NCI-H146 (cell line): ENCODE measurements around the gene LPAR5.

Source experiments
- DNase-seq: peaks from one replicate; lab custom pipeline; 2025; lab: John Stamatoyannopoulos, UW

Gene LPAR5

DNA sequence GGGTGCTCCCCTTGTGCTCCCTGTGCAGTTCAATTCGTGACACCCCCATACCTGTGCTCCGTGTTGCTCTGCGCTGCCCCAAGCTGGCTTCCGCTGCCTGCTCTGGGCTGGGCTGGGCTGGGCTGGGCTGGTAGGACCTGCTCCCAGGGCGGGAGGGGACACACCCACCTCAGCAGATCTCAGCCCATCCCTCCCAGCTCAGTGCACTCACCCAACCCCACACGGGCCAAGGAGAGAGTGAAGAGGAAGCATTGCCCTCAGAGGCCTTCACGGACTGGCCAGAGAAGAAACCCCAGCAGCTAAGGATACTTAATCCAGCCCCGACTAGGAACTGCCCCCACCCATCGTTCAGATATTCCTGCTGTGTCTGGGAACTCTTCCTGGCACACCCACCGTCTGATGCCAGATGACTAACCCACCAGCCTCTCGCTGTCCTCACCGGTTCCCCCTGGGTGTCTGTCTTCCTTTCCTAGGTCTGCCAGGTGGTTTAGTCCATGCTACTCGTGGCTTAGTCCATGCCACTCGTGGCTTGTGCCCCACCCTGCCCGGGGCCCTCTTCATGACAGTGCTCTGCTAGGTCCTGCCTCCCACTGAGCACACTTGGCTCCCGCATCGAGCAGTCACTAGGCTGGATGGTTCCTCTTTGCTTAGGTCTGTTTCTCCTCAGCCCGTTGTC is at the start of gene LPAR5:
LPAR5 (minus strand) TSS at position 104 of the 676 bp plus-strand sequence. CDS start 14,711 bp downstream, outside the sequence.
- DNase-seq, result no peak

GRCh38 chr12:6684609-6685008 is 48.9 kb upstream of the LPAR5 start:
- DNase-seq, result peak; percentile 61

- DNase-seq, result no peak
Measured at GRCh38 chr12:6676962-6677361, 41.2 kb upstream of the LPAR5 start.

- no peak for DNase-seq
Measured at GRCh38 chr12:6672143-6672542, 36.4 kb upstream of the LPAR5 start.

DNA sequence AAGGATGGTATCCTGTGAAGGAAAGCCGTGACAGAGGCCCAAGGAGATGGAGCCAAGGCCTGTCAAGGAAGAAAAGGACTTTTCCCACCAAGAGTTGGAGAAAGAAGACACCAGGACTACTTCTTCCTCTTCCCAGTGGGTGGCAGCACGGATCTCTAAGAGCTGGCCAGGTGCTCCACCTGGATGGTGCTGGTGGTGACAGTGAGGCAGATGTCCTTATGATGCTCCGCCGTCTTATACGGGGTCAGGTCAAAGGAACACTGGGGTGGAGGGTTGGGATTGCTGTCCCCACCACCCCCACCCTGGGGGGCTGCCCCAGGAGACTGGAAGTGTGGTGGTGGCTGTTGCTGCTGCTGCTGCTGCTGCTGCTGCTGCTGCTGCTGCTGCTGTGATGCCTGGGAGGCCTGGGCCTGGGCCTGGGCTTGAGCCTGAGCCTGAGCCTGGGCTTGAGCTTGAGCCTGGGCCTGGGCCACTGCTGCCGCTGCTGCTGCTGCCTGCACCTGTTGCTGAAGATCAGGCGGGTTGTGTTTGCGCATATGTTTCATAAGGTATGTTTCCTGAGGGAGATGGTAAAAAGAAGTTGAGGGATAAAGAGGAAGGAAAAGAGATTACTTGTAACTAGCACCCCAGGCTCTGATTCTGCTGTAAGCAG is 31.9 kb upstream of the LPAR5 start:
- DNase-seq, result peak; percentile 45

DNA sequence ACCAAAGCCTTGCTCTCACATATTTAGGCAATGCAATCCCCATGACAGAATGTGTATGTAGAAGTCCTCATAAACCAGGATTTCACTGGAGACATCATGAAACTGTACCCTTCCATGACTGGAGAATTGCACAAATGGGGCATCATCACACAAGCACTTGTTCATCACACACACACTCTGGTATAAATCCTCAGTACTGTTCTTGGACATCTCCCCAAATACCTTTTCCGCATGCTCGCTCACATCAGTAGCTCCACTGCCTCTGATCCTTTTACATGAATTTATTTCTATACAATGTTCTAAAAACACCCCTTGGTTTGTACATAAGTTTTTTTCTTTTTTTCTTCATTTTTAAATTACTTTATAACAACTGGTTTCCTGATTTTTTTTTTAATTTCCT is 30.5 kb upstream of the LPAR5 start:
- DNase-seq, result no peak

DNA sequence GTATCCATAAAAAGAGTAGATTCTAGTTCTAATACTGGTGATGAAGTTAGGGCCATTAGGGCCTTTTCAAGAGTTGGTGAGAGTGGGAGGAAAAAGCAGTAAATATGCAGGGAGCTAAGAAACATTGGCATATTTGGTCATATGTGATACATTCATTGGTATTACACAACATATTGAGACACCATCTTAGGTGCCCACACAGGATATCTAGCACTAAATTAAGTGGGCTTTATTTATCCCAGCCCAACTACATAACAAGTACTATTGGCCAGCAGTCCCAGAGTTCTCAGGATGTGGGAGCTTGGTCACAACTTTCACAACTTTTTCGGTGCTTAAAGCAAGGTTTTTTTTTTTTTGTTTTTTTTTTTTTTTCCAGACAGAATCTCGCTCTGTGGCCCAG is 29.1 kb upstream of the LPAR5 start:
- DNase-seq, result no peak

- peak; percentile 100 for DNase-seq
Measured at GRCh38 chr12:6662906-6663742, 27.4 kb upstream of the LPAR5 start, which contains the start of gene ING4. Gene ING4, minus strand, starts transcription at chr12:6663119. Its CDS starts 18 bp downstream, at chr12:6663101.

GRCh38 chr12:6662602-6662905 is 26.8 kb upstream of the LPAR5 start:
- peak; percentile 84 for DNase-seq

- DNase-seq, result no peak
Measured at GRCh38 chr12:6653987-6654386, 18.2 kb upstream of the LPAR5 start.

DNA sequence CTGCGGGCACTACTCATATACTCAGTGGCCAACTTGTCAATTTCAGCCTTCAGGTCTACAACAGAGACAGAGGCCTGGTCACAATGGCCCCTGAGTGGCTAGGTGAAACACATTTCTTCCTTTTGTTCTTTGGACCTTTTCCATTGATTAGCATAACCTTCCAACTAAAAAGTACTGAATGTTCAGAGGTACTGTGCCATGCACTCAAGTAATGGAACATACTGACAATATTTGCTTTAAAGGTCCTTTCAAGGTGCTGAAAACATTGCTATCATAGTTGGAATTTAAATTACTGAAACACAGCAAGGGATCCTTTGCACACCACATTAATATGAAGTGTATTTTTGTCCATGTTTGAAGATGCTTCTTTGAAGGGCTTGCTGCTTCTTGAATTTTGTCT is 17.6 kb upstream of the LPAR5 start:
- DNase-seq, result no peak

DNA sequence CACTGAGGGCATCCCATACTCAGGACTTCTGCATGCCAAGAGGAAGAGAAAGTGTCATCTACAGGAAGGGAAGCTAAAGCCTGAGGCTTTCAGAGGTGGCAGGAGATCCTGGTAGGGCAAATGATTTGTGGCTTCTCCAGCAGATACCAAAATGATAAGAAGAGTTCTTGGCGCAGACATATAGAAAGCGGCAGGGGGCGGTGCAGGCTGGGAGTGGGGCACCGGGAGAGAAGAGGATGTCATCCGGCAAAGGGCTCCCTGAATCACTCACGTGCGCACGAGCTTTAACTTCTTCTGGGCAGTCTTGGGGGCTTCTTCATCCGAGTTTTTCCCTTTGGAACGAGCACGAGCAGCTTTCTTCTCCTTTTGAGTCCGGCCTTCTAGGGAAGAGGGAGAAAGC is 16.6 kb upstream of the LPAR5 start:
- DNase-seq, result no peak

DNA sequence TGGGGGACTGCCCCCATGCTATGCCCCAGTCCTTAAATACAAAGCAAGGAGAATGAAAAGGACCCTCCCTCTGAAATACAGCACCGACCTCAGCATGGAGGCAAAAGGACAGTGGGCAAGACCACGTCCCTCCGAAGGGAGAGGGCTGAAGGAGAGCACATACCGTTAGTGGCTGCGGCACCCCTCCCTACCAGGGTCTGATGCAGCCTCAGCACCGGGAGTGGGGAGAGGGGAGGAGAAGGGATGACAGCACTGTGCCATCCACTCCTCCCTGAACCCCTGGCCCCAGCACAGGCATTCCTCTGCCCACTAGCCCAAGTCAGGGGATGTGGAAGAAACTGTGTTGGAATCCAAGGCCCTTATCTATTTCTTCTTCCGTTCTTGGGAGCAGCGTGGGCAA is 15.1 kb upstream of the LPAR5 start:
- no peak for DNase-seq

DNA sequence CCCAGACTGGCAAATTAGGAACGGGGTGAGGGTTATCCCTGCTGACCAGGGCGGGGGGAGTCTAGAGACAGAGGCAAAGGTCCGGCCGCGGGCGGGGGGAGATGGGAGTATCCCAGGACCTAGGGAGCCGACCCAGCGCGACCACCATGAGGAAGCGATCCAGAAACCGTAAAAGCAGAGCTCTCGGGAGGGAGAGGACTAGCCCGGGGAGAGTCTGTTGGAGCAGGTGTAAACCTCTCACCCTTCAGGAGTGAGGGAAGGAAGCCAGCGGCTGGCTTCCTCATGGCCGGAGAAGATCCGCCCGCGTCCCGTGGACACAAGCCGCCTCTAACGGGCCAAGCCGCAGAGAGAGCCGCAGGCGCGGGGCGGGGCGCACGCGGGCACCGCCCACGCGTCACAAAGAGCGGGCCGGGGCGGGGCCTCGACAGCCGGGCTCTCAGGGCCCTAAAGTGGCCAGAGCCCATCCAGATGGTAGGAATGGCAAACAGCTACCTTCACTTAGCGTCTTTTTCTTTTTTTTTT is 11.4 kb upstream of the LPAR5 start, which contains the start of gene ACRBP:
ACRBP (minus strand) TSS at position 350 of the 522 bp plus-strand sequence; CDS start at position 284, 66 bp downstream.
- peak; percentile 88 for DNase-seq

DNA sequence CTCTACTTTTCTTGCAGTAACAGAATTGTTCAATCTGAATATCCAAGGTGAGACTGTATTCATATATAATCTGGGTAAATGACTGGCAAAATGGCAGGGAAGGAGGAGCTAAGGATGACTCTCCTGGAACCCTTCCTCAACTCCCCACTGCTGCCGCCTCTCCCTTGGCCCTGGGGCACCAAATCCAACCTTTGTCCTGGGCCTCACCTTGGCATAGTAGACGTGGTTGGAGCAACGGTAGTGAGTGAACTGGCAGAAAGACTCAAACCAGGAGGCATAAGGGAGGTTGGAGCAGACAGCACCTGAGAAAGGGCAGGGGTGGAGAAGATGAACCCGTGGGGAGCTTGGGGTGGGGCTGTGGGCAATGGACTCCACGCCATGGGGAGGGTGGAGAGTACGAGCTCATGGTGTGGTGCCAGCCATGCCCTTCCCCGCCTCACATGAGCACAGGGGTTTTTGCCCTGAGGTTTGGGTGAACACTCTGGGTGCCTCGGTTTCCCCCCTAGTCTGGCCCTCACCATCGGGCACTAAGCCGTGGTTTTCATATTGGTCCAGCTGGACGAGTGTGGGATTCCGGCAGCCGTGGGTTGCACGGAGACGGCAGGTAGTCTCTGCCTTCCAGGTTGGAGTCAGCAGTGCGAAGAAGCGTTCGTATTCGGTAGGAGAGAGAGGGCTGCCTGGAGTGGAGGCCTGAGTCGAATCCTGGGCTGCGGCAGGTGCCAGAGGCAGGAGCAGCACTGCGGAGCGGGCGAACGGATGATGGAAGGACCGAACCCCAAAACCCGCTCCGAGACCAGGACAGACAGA is 10.7 kb upstream of the LPAR5 start:
- peak; percentile 55 for DNase-seq

DNA sequence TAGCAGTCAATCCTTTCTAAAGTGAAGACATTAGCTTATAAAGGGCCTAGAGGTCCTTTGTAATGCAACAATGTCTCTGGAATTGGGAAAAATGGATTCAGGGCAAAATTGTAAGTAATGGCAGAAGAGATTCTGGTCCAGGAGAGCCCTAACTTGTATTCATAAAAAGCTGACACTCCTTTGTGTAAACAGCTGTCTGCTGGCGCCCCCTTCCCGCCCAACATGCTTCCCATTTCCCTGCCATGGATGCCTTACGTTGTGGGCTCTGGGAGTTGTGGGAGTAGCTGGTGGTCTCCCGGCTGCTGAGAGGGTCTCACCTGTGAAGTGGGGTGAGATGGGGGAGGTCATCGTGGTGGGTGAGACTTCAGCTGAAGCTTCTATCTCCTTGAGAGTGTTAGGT is 9.1 kb upstream of the LPAR5 start:
- peak; percentile 69 for DNase-seq

- no peak for DNase-seq
Measured at GRCh38 chr12:6644257-6644596, 8.5 kb upstream of the LPAR5 start.

DNA sequence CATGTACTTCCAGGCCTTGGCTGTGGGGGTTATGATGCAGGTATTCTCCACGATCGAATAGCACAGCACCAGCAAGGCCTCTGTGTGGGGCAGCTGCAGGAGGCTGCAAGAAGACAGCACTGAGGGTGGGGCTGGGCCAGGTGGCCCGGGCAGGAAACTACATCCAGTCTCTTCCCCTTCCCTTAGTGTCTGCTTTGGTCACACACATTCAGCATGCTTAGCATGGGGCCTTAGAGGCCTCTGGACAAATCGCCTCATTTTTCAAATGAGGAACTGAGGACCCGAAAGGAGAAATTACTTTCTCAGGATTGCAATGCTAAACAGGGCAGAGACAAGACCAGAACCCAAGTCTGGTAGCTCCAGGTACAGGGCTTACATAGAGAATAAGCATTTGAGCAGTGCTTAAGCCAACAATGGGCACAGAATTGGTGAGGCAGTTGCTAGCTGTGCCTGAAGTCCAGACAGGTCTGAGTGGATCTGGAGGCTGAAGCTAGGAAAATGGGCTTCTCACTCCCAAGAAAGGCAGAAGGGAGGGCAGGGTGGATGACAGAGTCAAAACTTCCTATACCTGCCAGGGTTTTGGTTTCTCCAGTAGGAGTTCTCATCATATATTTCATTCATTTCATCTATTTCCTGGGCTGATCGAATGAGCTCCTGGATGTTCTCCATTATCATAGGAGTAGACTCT is 8.0 kb upstream of the LPAR5 start:
- DNase-seq, result no peak

DNA sequence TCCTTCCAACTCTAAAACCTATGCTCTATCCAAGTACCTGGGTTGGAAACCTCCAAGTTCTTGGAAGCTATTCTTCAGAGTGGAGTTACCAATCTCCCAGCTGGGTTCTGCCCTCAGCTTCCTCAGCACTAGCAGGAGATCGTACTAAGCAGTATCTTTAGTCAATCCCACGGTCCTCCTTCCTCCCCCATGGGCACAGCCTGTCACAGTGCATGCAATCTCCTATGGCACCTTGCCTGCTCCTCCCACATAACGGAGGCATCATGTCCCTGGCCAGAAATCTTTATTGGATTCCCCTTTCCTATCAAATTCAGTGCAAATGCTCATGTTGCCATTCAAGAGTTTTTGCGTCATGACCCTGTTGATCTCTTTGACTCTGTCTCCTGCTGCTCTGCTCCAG is 5.4 kb upstream of the LPAR5 start:
- no peak for DNase-seq

GRCh38 chr12:6640497-6640896 is 4.7 kb upstream of the LPAR5 start:
- no peak for DNase-seq

GRCh38 chr12:6639151-6639801 is 3.5 kb upstream of the LPAR5 start:
- DNase-seq, result no peak
